Measurements from ENCODE around the gene CD200R1L. TPM values are rescaled to one million over a fixed set of nuclear protein-coding genes. Genes with fewer than 3 reads are reported as not detected.

CD200R1L gene
- total RNA-seq, 4 donors from 2014 or later = not detected

GRCh38 chr3:112791736-112792135 lies 54.9 kb downstream of the CD200R1L start:
- Histone ChIP-seq H3K36me3 (no peaks in the 10 kb centered on the region), H3K27me3 (no peaks in the 10 kb centered on the region), H3K4me1 (peaks cover 0 to 9% (median 0%) of the 10 kb centered on the region in 4 donors), H3K27ac (no peak overlapping the region), H3K4me3 (no peak overlapping the region), H3K9me3 (no peaks in the 10 kb centered on the region)
- WGBS, 2 donors (ENCODE audit: low coverage in 1 of 2) = 95% methylated on average over 2 of the region's 2 CpGs
- TF ChIP-seq POLR2AphosphoS5 (IDR thresholded peaks at IDR 0.05) (no peak), POLR2A (IDR thresholded peaks at IDR 0.05) (no peak), EP300 (IDR thresholded peaks at IDR 0.05; ENCODE audit: low read depth) (no peak), CTCF (IDR thresholded peaks at IDR 0.05) (no peak)
- intact Hi-C loops (cut with DNase I; ENCODE audit: low total_unique reads) (no loop called here), in situ Hi-C loops (cut with MboI; ENCODE audit: low pct_ligation_motif_present in 1 of 4, low pct_unique_long_range_greater_than_20kb in 1 of 4, low sequenced_read_pairs in 3 of 4) (no loop called here)
- no peak for DNase-seq

- in situ Hi-C loops (cut with MboI; ENCODE audit: low pct_ligation_motif_present in 1 of 4, low pct_unique_long_range_greater_than_20kb in 1 of 4, low sequenced_read_pairs in 3 of 4) = no loop called here
Measured at GRCh38 chr3:112789787-112790186, 56.9 kb downstream of the CD200R1L start.

GRCh38 chr3:112786881-112787579 lies 59.6 kb downstream of the CD200R1L start:
- WGBS, 2 donors (ENCODE audit: low coverage in 1 of 2) = 60 to 80% methylated on average over 2 to 3 of the region's 3 CpGs
- Histone ChIP-seq H3K4me3 (no peak overlapping the region), H3K27me3 (no peaks in the 10 kb centered on the region), H3K36me3 (no peaks in the 10 kb centered on the region), H3K4me1 (no peaks in the 10 kb centered on the region), H3K9me3 (no peaks in the 10 kb centered on the region), H3K27ac (no peak overlapping the region)
- intact Hi-C loops (cut with DNase I; ENCODE audit: low total_unique reads) = no loop called here
- TF ChIP-seq EP300 (IDR thresholded peaks at IDR 0.05; ENCODE audit: low read depth) (no peak), CTCF (IDR thresholded peaks at IDR 0.05) (no peak), POLR2A (IDR thresholded peaks at IDR 0.05) (no peak), POLR2AphosphoS5 (IDR thresholded peaks at IDR 0.05) (no peak)
- no peak for DNase-seq
- in situ Hi-C loops (cut with MboI; ENCODE audit: low pct_ligation_motif_present in 1 of 4, low pct_unique_long_range_greater_than_20kb in 1 of 4, low sequenced_read_pairs in 3 of 4) = no loop called here

More at GRCh38 chr3:112789787-112790186, 56.9 kb downstream of the CD200R1L start:
- no peaks in the 10 kb centered on the region for H3K9me3 ChIP-seq
- no peaks in the 10 kb centered on the region for H3K36me3 ChIP-seq
- H3K27me3 ChIP-seq = no peaks in the 10 kb centered on the region
- 76 to 100% methylated on average over 1 to 3 of the region's 3 CpGs for WGBS, 2 donors (ENCODE audit: low coverage in 1 of 2)
- no peak overlapping the region for H3K4me3 ChIP-seq
- no peak overlapping the region for H3K27ac ChIP-seq
- H3K4me1 ChIP-seq = peaks cover 0 to 9% (median 0%) of the 10 kb centered on the region in 4 donors
- TF ChIP-seq EP300 (IDR thresholded peaks at IDR 0.05; ENCODE audit: low read depth) = no peak
- TF ChIP-seq POLR2A (IDR thresholded peaks at IDR 0.05) = no peak
- no peak for TF ChIP-seq CTCF (IDR thresholded peaks at IDR 0.05)
- no peak for TF ChIP-seq POLR2AphosphoS5 (IDR thresholded peaks at IDR 0.05)
- DNase-seq = no peak
- intact Hi-C loops (cut with DNase I; ENCODE audit: low total_unique reads) = no loop called here

- intact Hi-C loops (cut with DNase I; ENCODE audit: low total_unique reads) (no loop called here), in situ Hi-C loops (cut with MboI; ENCODE audit: low pct_ligation_motif_present in 1 of 4, low pct_unique_long_range_greater_than_20kb in 1 of 4, low sequenced_read_pairs in 3 of 4) (no loop called here)
- Histone ChIP-seq H3K36me3 (no peaks in the 10 kb centered on the region), H3K9me3 (no peaks in the 10 kb centered on the region), H3K27me3 (no peaks in the 10 kb centered on the region), H3K4me3 (no peak overlapping the region), H3K27ac (no peak overlapping the region), H3K4me1 (no peaks in the 10 kb centered on the region)
- WGBS, 2 donors (ENCODE audit: low coverage in 1 of 2) = 17 to 27% methylated on average over 2 of the region's 2 CpGs
- TF ChIP-seq POLR2AphosphoS5 (IDR thresholded peaks at IDR 0.05) = no peak
- no peak for DNase-seq
Measured at GRCh38 chr3:112786002-112786590, 60.6 kb downstream of the CD200R1L start.

Measured in transverse colon (tissue), 4 donors.